Nephron progenitor cell (in vitro differentiated cells): Measurements from ENCODE around the gene DENND4B.
A peak's percentile ranks its signal among the peaks of the same experiment; 100 is the strongest.
"Not testable (repeated sequence)": the region's sequence is repeated elsewhere in the genome, so short reads cannot be mapped to it uniquely, and the experiment has no call there.

Experiments used
- DNase-seq: peaks from one replicate; pipeline ENCODE4 v3.0.0; 2021
- H3K27ac Mint-ChIP-seq: 2 replicates; pipeline ENCODE4 v1.8.0; 2021; ENCODE audit warnings: mild to moderate bottlenecking, moderate library complexity, mixed read lengths
- H3K27me3 Mint-ChIP-seq: 2 replicates; pipeline ENCODE4 v1.8.0; 2021; ENCODE audit warnings: mild to moderate bottlenecking, low read depth, mixed read lengths; ENCODE audit not compliant: poor library complexity
- H3K36me3 Mint-ChIP-seq: 2 replicates; pipeline ENCODE4 v1.8.0; 2021; ENCODE audit warnings: low read depth, mixed read lengths
- H3K4me1 Mint-ChIP-seq: 2 replicates; pipeline ENCODE4 v1.8.0; 2021; ENCODE audit warnings: mixed read lengths
- H3K4me3 Mint-ChIP-seq: 2 replicates; pipeline ENCODE4 v1.8.0; 2021; ENCODE audit warnings: mild to moderate bottlenecking, moderate library complexity, mixed read lengths
- H3K9me3 Mint-ChIP-seq: 2 replicates; pipeline ENCODE4 v1.8.0; 2021; ENCODE audit warnings: mild to moderate bottlenecking, moderate library complexity, mixed read lengths
- CTCF ChIP-seq: fragments of 200-600 bp; sonication (generic); IDR thresholded peaks from 2 replicates; pipeline ENCODE4 v1.5.0; 2021; ENCODE audit warnings: antibody characterized with exemption

Gene DENND4B

GRCh38 chr1:153908071-153908470 is 38.4 kb downstream of the DENND4B start:
- Mint-ChIP-seq H3K27ac (no peak overlapping the region), H3K9me3 (peaks cover 40% of the 10 kb centered on the region), H3K4me1 (no peaks in the 10 kb centered on the region), H3K27me3 (peaks cover 3% of the 10 kb centered on the region), H3K4me3 (no peak overlapping the region), H3K36me3 (peaks cover 74% of the 10 kb centered on the region)
- DNase-seq = no peak
- no peak for TF ChIP-seq CTCF

- Mint-ChIP-seq H3K27me3 (peaks cover 3% of the 10 kb centered on the region), H3K4me3 (no peak overlapping the region), H3K36me3 (peaks cover 76% of the 10 kb centered on the region), H3K9me3 (peaks cover 39% of the 10 kb centered on the region), H3K27ac (no peak overlapping the region), H3K4me1 (no peaks in the 10 kb centered on the region)
- no peak for DNase-seq
- no peak for TF ChIP-seq CTCF
Observed at GRCh38 chr1:153907134-153907533, 39.4 kb downstream of the DENND4B start.

- peaks cover 70% of the 10 kb centered on the region for H3K36me3 Mint-ChIP-seq
Observed at GRCh38 chr1:153906396-153906795, 40.1 kb downstream of the DENND4B start.

GRCh38 chr1:153905908-153906307 is 40.6 kb downstream of the DENND4B start:
- DNase-seq, H3K4me3 Mint-ChIP-seq, H3K4me1 Mint-ChIP-seq, H3K27me3 Mint-ChIP-seq, H3K27ac Mint-ChIP-seq: not testable (repeated sequence)
- Mint-ChIP-seq H3K9me3 (peaks cover 28% of the 10 kb centered on the region), H3K36me3 (peaks cover 68% of the 10 kb centered on the region)

More at GRCh38 chr1:153906396-153906795, 40.1 kb downstream of the DENND4B start:
- H3K4me1 Mint-ChIP-seq = no peaks in the 10 kb centered on the region
- H3K4me3 Mint-ChIP-seq = no peak overlapping the region
- H3K27me3 Mint-ChIP-seq = peaks cover 3% of the 10 kb centered on the region
- no peak for TF ChIP-seq CTCF
- no peak overlapping the region for H3K27ac Mint-ChIP-seq
- H3K9me3 Mint-ChIP-seq = peaks cover 32% of the 10 kb centered on the region
- DNase-seq = no peak

- H3K27me3 Mint-ChIP-seq = peaks cover 3% of the 10 kb centered on the region
- DNase-seq = no peak
- no peak overlapping the region for H3K27ac Mint-ChIP-seq
- H3K4me3 Mint-ChIP-seq = no peak overlapping the region
- H3K36me3 Mint-ChIP-seq = peaks cover 79% of the 10 kb centered on the region
- no peaks in the 10 kb centered on the region for H3K4me1 Mint-ChIP-seq
- TF ChIP-seq CTCF = no peak
- H3K9me3 Mint-ChIP-seq = peaks cover 26% of the 10 kb centered on the region
Observed at GRCh38 chr1:153903841-153904455, 42.6 kb downstream of the DENND4B start.

GRCh38 chr1:153899509-153899908 is 47.0 kb downstream of the DENND4B start:
- H3K4me1 Mint-ChIP-seq = no peaks in the 10 kb centered on the region
- peaks cover 4% of the 10 kb centered on the region for H3K9me3 Mint-ChIP-seq
- no peak for TF ChIP-seq CTCF
- DNase-seq = no peak
- H3K27me3 Mint-ChIP-seq = peaks cover 3% of the 10 kb centered on the region
- H3K4me3 Mint-ChIP-seq = no peak overlapping the region
- H3K27ac Mint-ChIP-seq = peak overlapping the region; percentile 11
- H3K36me3 Mint-ChIP-seq = peaks cover 73% of the 10 kb centered on the region

GRCh38 chr1:153895866-153896265 is 50.7 kb downstream of the DENND4B start:
- H3K4me1 Mint-ChIP-seq, H3K27me3 Mint-ChIP-seq, H3K9me3 Mint-ChIP-seq, DNase-seq, H3K27ac Mint-ChIP-seq, H3K4me3 Mint-ChIP-seq: not testable (repeated sequence)
- peaks cover 76% of the 10 kb centered on the region for H3K36me3 Mint-ChIP-seq

- DNase-seq, H3K4me1 Mint-ChIP-seq, H3K9me3 Mint-ChIP-seq, H3K4me3 Mint-ChIP-seq, H3K27ac Mint-ChIP-seq, H3K27me3 Mint-ChIP-seq: not testable (repeated sequence)
- H3K36me3 Mint-ChIP-seq = peaks cover 80% of the 10 kb centered on the region
Observed at GRCh38 chr1:153891042-153891441, 55.5 kb downstream of the DENND4B start.
